T-helper 2 cell treated with Interferon-gamma antibody and Interleukin-4, amounts not matched to agents 5 μg/mL and 100 μg/mL, for 36 hours (primary cell): Measurements from ENCODE around the gene DHX32.

ENCODE experiments used
- DNase-seq: peaks from one replicate; pipeline ENCODE4 v3.0.0; 2021; ENCODE audit warnings: low spot score
- H3K27ac Mint-ChIP-seq: one replicate; pipeline ENCODE4 v1.8.0; 2021; ENCODE audit warnings: mild to moderate bottlenecking, mixed read lengths
- H3K27me3 Mint-ChIP-seq: one replicate; pipeline ENCODE4 v1.8.0; 2021; ENCODE audit warnings: low read depth, mixed read lengths
- H3K36me3 Mint-ChIP-seq: one replicate; pipeline ENCODE4 v1.8.0; 2021; ENCODE audit warnings: low read depth, mixed read lengths
- H3K4me1 Mint-ChIP-seq: one replicate; pipeline ENCODE4 v1.8.0; 2021; ENCODE audit warnings: low read depth, mixed read lengths
- H3K4me3 Mint-ChIP-seq: one replicate; pipeline ENCODE4 v1.8.0; 2022; ENCODE audit warnings: mild to moderate bottlenecking, moderate library complexity, mixed read lengths
- H3K9me3 Mint-ChIP-seq: one replicate; pipeline ENCODE4 v1.8.0; 2021; ENCODE audit warnings: mixed read lengths

DHX32 gene

GRCh38 chr10:125846894-125847293, 34.2 kb downstream of the DHX32 start:
- Mint-ChIP-seq H3K4me3 (no peak overlapping the region), H3K27me3 (no peaks in the 10 kb centered on the region), H3K36me3 (peaks cover 10% of the 10 kb centered on the region), H3K27ac (no peak overlapping the region), H3K4me1 (no peaks in the 10 kb centered on the region), H3K9me3 (no peaks in the 10 kb centered on the region)
- DNase-seq: no peak

- Mint-ChIP-seq H3K9me3 (no peaks in the 10 kb centered on the region), H3K36me3 (peaks cover 8% of the 10 kb centered on the region), H3K27ac (no peak overlapping the region)
Observed at GRCh38 chr10:125845617-125846016, 35.5 kb downstream of the DHX32 start.

GRCh38 chr10:125844751-125845221, 36.3 kb downstream of the DHX32 start:
- no peaks in the 10 kb centered on the region for H3K9me3 Mint-ChIP-seq
- DNase-seq: no peak
- H3K4me3 Mint-ChIP-seq: no peak overlapping the region
- no peaks in the 10 kb centered on the region for H3K27me3 Mint-ChIP-seq
- H3K27ac Mint-ChIP-seq: no peak overlapping the region
- H3K36me3 Mint-ChIP-seq: peaks cover 6% of the 10 kb centered on the region
- no peaks in the 10 kb centered on the region for H3K4me1 Mint-ChIP-seq

More at GRCh38 chr10:125845617-125846016, 35.5 kb downstream of the DHX32 start:
- Mint-ChIP-seq H3K27me3 (no peaks in the 10 kb centered on the region), H3K4me1 (no peaks in the 10 kb centered on the region), H3K4me3 (no peak overlapping the region)
- no peak for DNase-seq

GRCh38 chr10:125843603-125844329, 37.3 kb downstream of the DHX32 start:
- no peak for DNase-seq
- H3K4me3 Mint-ChIP-seq: no peak overlapping the region
- H3K27ac Mint-ChIP-seq: no peak overlapping the region
- H3K27me3 Mint-ChIP-seq: no peaks in the 10 kb centered on the region
- no peaks in the 10 kb centered on the region for H3K4me1 Mint-ChIP-seq
- H3K36me3 Mint-ChIP-seq: peaks cover 8% of the 10 kb centered on the region
- H3K9me3 Mint-ChIP-seq: no peaks in the 10 kb centered on the region

- Mint-ChIP-seq H3K4me1 (no peaks in the 10 kb centered on the region), H3K4me3 (no peak overlapping the region), H3K36me3 (peaks cover 22% of the 10 kb centered on the region), H3K9me3 (no peaks in the 10 kb centered on the region), H3K27me3 (no peaks in the 10 kb centered on the region), H3K27ac (no peak overlapping the region)
- DNase-seq: no peak
Observed at GRCh38 chr10:125840955-125841354, 40.1 kb downstream of the DHX32 start.

GRCh38 chr10:125840406-125840805, 40.7 kb downstream of the DHX32 start:
- H3K27ac Mint-ChIP-seq: no peak overlapping the region
- H3K4me3 Mint-ChIP-seq: no peak overlapping the region
- peaks cover 27% of the 10 kb centered on the region for H3K36me3 Mint-ChIP-seq
- H3K9me3 Mint-ChIP-seq: no peaks in the 10 kb centered on the region
- H3K4me1 Mint-ChIP-seq: no peaks in the 10 kb centered on the region
- DNase-seq: no peak
- H3K27me3 Mint-ChIP-seq: no peaks in the 10 kb centered on the region

- Mint-ChIP-seq H3K4me1 (no peaks in the 10 kb centered on the region), H3K9me3 (no peaks in the 10 kb centered on the region), H3K27me3 (no peaks in the 10 kb centered on the region), H3K36me3 (peaks cover 29% of the 10 kb centered on the region), H3K27ac (no peak overlapping the region), H3K4me3 (no peak overlapping the region)
- no peak for DNase-seq
Observed at GRCh38 chr10:125838802-125839575, 42.1 kb downstream of the DHX32 start.

DNA sequence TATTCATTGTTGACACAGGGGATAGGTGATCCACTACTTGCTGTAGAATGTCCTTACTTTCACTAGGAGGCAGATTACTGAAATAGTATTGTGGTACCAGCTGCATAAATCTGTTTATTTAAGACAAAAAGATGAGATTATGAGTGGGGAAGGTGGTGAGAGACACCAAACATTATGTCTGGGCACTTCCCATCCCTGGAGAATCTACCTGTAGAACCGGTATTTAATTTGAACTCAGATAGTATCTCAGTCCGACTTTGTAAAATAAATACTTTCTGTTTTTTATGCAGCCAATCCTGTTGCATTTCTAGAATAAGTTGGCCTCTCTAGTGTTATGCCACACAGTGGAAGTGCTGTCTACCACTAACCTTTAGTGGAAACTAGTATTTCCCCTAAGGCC, 44.3 kb downstream of the DHX32 start:
- Mint-ChIP-seq H3K36me3 (peaks cover 33% of the 10 kb centered on the region), H3K9me3 (no peaks in the 10 kb centered on the region), H3K4me1 (no peaks in the 10 kb centered on the region), H3K4me3 (no peak overlapping the region), H3K27ac (no peak overlapping the region), H3K27me3 (no peaks in the 10 kb centered on the region)
- DNase-seq: no peak

- H3K4me3 Mint-ChIP-seq: no peak overlapping the region
- no peaks in the 10 kb centered on the region for H3K9me3 Mint-ChIP-seq
- H3K4me1 Mint-ChIP-seq: peaks cover 13% of the 10 kb centered on the region
- H3K27ac Mint-ChIP-seq: no peak overlapping the region
- peaks cover 39% of the 10 kb centered on the region for H3K36me3 Mint-ChIP-seq
- DNase-seq: no peak
- H3K27me3 Mint-ChIP-seq: no peaks in the 10 kb centered on the region
Observed at GRCh38 chr10:125828311-125828710, 52.8 kb downstream of the DHX32 start.

GRCh38 chr10:125827133-125827532, 54.0 kb downstream of the DHX32 start:
- peak overlapping the region; percentile 11 for H3K27ac Mint-ChIP-seq
- H3K27me3 Mint-ChIP-seq: no peaks in the 10 kb centered on the region

GRCh38 chr10:125824736-125825135, 56.4 kb downstream of the DHX32 start:
- Mint-ChIP-seq H3K4me3 (no peak overlapping the region), H3K27me3 (no peaks in the 10 kb centered on the region), H3K36me3 (peaks cover 28% of the 10 kb centered on the region), H3K27ac (no peak overlapping the region), H3K9me3 (no peaks in the 10 kb centered on the region), H3K4me1 (peaks cover 25% of the 10 kb centered on the region)
- no peak for DNase-seq

More at GRCh38 chr10:125827133-125827532, 54.0 kb downstream of the DHX32 start:
- peaks cover 37% of the 10 kb centered on the region for H3K36me3 Mint-ChIP-seq
- peaks cover 13% of the 10 kb centered on the region for H3K4me1 Mint-ChIP-seq
- H3K4me3 Mint-ChIP-seq: no peak overlapping the region
- DNase-seq: no peak
- no peaks in the 10 kb centered on the region for H3K9me3 Mint-ChIP-seq

- Mint-ChIP-seq H3K27me3 (no peaks in the 10 kb centered on the region), H3K27ac (no peak overlapping the region), H3K36me3 (peaks cover 21% of the 10 kb centered on the region), H3K4me3 (no peak overlapping the region), H3K4me1 (peaks cover 25% of the 10 kb centered on the region), H3K9me3 (no peaks in the 10 kb centered on the region)
- peak; percentile 11 for DNase-seq
Observed at GRCh38 chr10:125823663-125824251, 57.3 kb downstream of the DHX32 start.

- H3K36me3 Mint-ChIP-seq: peaks cover 15% of the 10 kb centered on the region
- H3K4me1 Mint-ChIP-seq: peaks cover 25% of the 10 kb centered on the region
- peak within 1 kb of the TSS; percentile 85 for H3K4me3 Mint-ChIP-seq
- peak; percentile 89 for DNase-seq
- H3K27ac Mint-ChIP-seq: peak within 1 kb of the TSS; percentile 86
- H3K9me3 Mint-ChIP-seq: no peaks in the 10 kb centered on the region
- H3K27me3 Mint-ChIP-seq: no peaks in the 10 kb centered on the region
Observed at GRCh38 chr10:125822878-125823662, 58.0 kb downstream of the DHX32 start, which contains the start of the genes BCCIP and UROS. Gene BCCIP (plus strand): TSS chr10:125823546. CDS start chr10:125823558, 12 bp downstream. Gene UROS (minus strand): TSS chr10:125823258. CDS start chr10:125816499, 6,759 bp downstream.
